Measurements from ENCODE around the gene PIMREG.

PIMREG gene

DNA sequence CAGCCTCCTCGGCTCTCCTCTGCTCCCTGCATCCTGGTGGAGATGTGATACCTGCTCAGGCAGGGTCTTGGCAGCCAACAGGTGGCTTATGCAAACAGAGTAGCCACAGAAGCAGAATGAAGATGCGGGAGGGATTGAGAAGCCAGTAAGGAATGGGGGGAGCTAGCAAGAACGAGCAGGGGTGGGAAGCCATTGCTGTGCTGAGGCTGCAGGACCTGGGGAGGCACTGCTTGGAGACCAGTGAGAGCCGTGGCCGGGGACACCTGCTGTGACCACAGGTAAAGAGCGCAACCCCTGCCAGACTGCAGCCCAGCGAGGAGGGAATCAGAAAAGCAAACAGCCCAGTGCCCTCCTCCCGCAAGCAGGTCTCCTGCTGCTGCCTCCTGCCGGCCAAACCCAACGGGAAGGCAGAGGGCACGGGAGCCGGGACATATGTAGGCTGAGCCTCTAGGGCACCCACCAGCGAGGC, 24.0 kb upstream of the PIMREG start:
- TF ChIP-seq, protein P1, sequence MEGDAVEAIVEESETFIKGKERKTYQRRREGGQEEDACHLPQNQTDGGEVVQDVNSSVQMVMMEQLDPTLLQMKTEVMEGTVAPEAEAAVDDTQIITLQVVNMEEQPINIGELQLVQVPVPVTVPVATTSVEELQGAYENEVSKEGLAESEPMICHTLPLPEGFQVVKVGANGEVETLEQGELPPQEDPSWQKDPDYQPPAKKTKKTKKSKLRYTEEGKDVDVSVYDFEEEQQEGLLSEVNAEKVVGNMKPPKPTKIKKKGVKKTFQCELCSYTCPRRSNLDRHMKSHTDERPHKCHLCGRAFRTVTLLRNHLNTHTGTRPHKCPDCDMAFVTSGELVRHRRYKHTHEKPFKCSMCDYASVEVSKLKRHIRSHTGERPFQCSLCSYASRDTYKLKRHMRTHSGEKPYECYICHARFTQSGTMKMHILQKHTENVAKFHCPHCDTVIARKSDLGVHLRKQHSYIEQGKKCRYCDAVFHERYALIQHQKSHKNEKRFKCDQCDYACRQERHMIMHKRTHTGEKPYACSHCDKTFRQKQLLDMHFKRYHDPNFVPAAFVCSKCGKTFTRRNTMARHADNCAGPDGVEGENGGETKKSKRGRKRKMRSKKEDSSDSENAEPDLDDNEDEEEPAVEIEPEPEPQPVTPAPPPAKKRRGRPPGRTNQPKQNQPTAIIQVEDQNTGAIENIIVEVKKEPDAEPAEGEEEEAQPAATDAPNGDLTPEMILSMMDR (IDR thresholded peaks at IDR 0.05): peak; percentile 49

DNA sequence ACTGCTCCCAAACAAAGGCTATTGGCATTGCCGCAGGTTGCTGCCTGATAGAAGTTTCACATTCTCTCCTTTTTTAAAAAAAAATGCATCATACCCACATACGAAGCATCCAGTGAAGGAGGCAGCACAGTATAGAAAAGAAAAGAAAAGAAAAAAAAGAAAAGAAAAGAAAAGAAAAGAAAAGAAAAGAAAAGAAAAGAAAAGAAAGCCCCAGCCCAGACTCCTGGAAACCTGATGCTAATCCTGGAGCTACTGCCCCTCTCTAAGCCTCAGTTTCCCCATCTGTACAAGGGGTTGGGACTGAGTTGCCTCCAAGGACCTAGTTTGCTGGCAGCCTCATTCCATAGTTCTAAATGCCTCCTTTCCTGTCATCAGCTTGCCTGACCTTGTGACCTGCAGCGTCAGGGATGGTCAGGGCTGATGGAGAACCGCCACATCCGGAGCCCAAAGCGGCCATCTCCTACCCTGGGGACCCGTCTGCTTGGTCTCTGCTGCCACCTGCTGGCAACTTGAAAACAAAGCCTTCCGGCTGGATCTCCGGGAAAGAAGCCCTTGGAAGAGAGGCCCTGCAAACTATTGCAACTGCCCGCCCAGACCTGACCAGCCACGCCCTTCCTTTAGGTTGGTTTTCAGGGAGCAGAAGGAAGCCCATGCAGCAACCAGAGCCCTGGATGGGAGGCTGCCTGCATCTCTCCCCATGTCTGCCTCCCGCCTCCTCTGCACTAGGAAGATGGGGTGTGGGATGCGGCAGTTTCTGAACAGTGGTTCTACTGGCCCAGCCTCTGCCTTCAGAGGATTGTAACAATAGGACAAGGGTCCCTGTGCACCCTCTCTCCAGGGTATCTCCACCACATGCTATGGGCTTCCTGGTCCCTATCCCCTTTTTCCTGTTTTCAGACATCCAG, 22.3 kb upstream of the PIMREG start:
- TF ChIP-seq, protein P1 (IDR thresholded peaks at IDR 0.05): peak; percentile 74

DNA sequence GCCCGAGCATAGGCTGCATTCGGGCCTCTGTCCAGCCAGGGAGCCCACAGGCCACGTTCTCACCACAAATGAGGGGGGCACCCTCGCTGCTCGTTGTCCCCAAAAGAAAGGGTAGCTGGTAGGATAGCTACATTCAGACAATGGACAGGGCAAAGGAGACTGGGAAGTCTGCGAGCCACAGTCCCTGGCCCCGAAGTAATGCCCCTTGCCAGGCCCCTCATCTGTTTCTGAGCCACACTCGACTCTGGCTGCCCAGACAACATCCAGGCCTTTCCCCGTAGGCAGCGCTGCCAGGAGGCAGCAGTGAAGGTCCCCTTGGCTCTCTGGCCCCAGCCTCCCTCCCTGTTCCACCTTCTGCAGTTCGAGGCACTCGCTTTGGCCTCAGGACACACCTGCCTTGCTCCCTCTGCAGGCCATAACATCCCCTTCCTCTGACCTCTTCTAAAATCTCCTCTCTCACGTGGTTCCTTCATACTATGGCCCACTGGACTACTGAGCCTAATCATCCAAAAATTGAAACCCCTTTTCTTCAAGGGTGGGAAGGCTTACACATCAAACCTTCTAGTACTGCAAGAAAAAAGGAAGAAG, 21.5 kb upstream of the PIMREG start:
- TF ChIP-seq, protein P1 (IDR thresholded peaks at IDR 0.05): no peak

DNA sequence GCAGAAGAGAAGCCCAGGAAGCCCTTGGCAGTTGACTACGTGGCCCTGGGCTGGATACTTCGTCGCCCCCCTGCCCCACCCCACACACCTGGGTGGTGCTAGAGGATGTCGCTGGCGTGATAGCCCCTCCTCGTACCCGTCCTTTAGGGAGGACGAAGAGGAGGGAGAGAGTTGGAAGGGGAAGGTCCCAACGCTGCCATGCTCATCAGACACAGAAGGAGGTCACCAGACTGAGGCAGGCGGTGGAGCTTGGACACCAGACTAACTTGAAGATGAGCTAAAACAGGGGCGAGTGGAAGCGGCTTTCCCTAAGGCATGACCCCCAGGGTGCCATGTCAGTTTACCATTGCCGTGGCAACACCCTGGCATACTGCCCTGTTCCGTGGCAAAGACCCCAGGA, 20.3 kb upstream of the PIMREG start:
- TF ChIP-seq, protein P1 (IDR thresholded peaks at IDR 0.05): no peak

DNA sequence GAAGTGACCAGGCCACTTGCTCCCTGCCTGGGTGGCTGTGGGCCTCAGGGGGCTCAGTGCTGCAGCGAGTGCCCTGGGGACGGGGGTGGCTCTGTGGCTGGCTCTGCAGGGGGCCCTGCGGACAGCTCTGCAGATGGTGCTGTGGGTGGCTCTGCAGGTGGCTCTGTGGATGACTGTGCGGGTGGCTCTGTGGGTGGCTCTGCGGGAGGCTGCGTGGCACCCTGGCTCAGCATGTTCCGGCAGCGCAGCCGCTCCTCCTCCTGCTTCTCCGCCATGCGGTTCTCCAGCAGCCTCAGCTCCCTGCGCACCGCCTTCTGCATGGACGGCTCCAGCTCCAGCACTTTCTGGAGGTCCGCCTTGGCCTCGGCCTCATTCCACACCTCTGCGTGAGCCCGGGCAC, 18.8 kb upstream of the PIMREG start:
- TF ChIP-seq, protein P1 (IDR thresholded peaks at IDR 0.05): no peak

DNA sequence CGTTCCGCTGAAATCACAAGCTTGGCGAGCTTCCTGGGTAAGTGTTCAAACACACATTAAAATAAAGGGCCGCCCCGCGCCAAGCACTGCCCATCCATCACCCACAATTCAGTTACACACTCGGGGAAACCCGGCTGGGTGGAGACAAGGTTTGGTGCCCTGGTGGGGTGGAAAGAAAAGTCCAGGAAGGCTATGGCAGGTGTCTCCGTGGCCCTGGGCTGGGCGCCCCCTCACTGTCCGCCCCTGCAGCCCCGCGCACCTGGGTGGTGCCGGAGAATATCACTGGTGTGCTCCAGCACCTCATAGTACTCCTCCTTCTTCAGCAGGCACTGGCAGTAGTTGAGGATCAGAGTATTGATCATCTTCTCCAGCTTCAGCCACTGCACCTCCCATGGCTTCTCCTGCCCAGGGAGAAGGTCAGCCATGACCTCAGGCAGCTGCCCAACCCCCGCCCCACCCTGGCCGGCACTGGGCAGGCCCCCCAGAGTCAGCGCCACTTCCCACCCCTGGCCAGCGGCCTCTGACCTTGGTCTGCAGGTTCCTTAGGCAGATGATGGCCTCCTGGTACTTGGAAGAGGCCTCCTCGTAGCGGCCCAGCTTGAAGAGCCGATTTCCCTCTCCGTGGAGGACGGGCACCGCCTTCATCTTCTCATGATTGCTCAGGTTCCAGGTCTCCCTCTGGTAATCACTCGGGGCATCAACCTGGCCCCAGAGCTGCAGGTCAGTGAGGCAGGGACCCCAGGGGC, 17.7 kb upstream of the PIMREG start:
- TF ChIP-seq, protein P1 (IDR thresholded peaks at IDR 0.05): no peak

DNA sequence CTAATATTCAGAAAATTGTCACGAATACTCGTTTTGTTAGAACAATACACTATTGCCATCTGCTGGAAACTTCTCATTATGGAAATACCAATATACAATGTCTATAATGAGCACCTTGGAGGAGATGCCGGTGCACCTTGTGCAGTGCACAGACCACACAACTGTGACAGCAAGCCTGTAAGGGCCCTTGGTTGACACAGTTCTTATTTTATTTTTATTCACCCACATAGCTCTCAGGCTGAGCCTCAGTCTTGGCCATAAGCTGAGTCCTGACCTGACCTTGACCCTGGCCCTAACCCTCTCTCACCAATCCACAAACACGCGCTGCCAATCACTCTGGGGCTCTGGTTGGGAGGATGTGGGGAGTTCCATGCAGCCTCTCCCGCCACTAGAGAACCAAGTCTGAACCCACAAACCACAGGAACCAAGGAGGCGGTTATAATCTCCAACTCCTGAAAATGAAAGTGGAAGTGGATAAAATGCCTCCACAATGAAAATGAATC, 16.9 kb upstream of the PIMREG start:
- TF ChIP-seq, protein P1 (IDR thresholded peaks at IDR 0.05): no peak
